SH-SY5Y (cell line): ENCODE measurements around the gene FGGY.

Experiments used
- GATA2 ChIP-seq: IDR thresholded peaks from 2 replicates; pipeline ENCODE4 v1.6.1; 2011; ENCODE audit warnings: mild to moderate bottlenecking, low read depth, low read length
- GATA3 ChIP-seq: IDR thresholded peaks from 2 replicates; pipeline ENCODE4 v1.6.1; 2011; ENCODE audit warnings: low read depth, mild to moderate bottlenecking, low read length, moderate library complexity

- TF ChIP-seq GATA2: no peak
- TF ChIP-seq GATA3: no peak
Observed at GRCh38 chr1:59473831-59474230, 176.9 kb downstream of the FGGY start.
